Effector CD8-positive, alpha-beta T cell (primary cell): ENCODE measurements around the gene FCHO1.
"Not testable (repeated sequence)": the region's sequence is repeated elsewhere in the genome, so short reads cannot be mapped to it uniquely, and the experiment has no call there.

ENCODE experiments used
- DNase-seq: peaks from one replicate; lab custom pipeline; 2025; lab: John Stamatoyannopoulos, UW

The FCHO1 gene

GRCh38 chr19:17795495-17795856 is 44.2 kb downstream of the FCHO1 start:
- no peak for DNase-seq

DNA sequence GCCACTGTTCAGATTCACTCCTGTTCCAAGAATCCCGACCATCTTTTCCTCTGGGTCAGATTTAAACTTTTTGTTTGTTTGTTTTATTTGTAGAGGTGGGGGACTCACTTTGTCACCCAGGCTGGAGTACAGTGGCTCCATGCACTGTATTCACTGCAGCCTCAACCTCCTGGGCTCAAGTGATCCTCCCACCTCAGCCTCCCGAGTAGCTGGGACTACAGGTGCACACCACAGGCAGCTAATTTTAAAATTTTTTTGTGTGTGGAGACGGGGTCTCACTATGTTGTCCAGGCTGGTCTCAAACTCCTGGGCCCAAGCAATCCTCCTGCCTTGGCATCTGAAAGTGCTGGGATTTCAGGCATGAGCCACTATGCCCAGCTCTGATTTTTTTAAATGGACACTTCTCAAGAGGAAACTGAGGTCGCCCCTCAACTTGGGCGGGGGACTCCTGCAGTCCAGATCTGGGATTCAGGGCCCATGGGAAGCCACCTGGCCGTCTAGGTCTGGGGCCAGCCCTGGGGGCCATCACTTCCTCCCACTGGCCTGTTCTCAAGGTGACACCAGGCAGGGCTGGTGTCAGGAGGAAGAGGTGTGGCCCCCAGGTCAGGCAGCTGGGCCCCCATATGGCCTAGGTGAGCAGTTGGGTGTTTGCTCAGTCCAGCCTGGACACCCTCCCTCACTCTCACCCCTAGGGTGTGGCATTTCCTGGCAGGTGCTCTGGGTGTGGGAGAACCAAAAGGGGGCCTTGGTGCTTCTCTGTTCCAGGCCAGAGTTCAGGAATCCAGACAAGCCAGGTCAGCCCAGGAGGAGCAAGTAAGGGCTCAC is 44.9 kb downstream of the FCHO1 start:
- DNase-seq, result no peak

DNA sequence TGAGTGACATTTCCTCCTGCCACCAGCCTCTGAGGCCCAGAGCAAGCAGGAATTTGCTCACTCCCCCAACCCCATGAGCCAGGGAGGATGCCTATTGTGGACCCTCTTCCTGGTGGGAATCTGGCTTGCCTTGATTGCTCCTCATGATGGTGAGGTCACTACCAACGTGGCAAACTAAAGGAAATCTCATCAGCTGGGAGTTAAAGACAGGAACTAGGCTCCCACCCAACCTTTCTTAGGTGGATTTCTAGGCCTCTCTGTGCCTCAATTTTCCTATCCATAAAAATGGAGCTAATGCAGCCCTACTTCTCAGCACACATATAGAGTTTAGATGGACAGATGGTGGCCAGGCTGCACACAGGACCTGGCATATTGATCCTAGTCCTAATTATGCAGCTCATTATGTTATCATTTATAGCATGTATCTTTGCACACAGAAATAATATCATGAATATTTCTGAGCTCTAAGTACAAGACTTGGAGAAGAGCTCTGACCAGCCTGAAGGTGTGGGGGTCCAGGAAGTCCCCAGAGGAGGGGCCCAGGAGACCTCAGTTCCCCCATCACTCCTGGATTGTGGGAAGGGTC is 45.7 kb downstream of the FCHO1 start:
- DNase-seq, result no peak

DNA sequence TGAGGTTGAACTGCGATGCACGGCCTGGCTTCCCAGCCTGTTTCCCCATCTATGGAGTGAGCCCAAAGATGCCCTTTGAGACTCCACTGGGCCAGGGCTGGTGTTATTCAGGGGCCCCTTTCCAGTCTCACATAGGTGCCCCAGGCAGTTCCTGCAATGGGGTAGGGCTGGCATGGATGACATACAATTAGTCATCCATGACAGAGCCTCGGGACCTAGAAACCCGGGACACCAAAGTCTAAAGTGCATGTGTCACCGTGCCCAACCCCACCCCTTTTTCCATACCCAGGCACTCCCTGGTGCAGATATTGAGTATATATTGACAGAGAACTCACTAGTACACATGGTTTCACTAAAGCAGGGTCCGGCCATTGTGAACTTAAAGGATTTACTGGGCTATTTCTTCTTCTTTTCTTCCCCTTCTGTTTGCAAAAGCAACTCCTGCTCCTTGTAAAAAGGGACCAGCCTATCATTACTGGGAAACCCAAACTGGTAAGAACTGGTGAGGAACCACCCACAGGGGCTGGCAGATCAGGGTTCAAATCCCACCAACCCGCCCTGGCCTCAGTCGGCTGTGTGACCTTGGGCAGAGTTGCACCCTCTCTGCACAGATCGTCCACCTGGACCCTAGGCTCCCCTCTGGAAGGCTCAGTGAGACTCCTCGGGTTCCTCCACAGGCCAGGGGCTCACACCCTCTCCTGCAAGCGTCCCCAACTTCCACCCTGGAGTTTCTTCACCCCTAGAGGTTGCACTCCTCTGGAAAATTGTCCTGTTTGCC is 46.3 kb downstream of the FCHO1 start:
- no peak for DNase-seq

DNA sequence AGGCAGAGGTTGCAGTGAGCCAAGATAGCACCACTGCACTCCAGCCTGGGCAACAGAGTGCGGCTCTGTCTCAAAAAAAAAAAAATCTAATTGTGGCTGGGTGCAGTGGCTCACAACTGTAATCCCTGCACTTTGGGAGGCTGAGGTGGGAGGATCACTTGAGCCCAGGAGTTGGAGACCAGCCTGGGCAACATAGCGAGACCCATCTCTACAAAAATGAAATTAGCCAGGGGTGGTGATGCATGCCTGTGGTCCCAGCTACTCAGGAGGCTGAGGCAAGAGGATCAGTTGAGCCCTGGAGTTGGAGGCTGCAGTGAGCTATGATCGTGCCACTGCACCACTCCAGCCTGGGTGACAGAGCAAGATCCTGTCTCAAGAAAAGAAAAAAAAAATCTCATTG is 47.3 kb downstream of the FCHO1 start:
- DNase-seq, result not testable (repeated sequence)

DNA sequence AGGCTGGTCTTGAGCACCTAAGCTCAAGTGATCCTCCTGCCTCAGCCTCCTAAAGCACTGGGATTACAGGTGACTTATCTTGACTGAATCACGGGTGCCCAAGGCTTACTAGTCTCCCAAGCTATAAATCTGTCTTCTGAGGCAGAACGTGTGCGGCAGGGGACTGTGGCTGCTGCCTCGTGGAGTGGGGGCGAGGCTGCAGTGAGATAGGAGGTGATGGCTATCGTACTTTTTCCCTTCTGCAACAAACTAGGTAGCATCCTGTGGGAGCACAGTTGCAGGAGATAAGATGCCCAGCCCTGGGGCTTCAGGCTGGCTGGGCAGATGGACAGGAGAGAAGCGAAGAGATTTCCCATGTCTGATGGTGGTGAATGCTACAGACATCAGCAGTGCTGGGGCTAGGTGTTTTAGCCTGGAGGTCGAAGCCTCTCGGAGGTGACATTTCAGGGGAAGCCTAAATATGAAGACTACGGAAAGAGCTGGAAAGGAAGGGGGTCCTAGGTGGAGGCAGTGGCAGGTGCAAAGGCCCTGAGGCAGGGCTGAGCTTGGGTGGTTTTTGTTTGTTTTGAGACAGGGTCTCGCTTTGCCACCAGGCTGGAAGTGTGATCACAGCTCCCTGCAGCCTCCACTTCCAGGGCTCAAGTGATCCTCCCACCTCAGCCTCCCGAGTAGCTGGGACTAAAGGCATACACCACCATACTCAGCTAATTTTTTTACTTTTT is 51.0 kb downstream of the FCHO1 start:
- no peak for DNase-seq

- DNase-seq, result no peak
These were observed 52.1 kb downstream of the FCHO1 start for GRCh38 chr19:17803264-17803896.

GRCh38 chr19:17805427-17805826 is 54.1 kb downstream of the FCHO1 start:
- DNase-seq, result no peak

GRCh38 chr19:17806945-17807344 is 55.7 kb downstream of the FCHO1 start:
- no peak for DNase-seq

- no peak for DNase-seq
These were observed 56.5 kb downstream of the FCHO1 start for GRCh38 chr19:17807731-17808316.

DNA sequence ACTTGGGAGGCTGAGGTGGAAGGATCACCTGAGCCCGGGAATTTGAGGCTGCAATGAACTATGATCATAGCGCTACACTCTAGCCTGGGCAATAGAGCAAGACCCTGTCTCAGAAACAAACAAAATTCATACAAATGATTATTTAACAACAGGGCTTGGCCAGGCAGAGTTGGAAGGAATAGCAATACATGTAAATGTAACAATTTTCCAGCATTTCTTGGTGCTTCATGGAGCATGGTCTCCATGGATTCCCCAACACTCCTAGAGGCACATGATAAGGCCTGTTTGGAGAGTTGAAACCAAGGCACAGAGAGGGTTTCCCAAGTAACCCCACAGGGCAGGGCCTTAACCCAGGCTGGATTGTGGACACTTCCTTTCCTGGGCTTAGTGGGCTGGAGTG is 59.8 kb downstream of the FCHO1 start:
- no peak for DNase-seq

- DNase-seq, result no peak
These were observed 60.4 kb downstream of the FCHO1 start for GRCh38 chr19:17811681-17812080.

DNA sequence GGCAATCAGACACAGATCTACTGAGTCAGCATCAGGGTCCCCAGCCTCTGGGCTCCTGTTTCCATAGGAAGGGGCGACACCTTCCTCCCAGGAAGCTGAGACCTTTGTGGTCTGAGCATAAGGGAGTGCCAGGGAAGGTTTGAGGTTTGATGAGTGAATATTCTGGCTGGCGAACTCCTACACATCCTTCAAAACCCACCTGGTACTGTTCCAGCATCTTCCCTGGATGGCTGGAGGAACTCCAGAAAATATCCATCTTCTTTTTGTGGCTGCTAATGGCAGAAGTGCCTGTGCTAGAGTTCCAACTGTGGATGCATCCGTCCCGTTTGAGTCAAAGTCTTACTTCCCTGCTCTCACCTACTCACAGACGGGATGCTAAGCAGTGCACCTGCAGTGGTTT is 60.8 kb downstream of the FCHO1 start:
- DNase-seq, result no peak

- no peak for DNase-seq
These were observed 66.5 kb downstream of the FCHO1 start for GRCh38 chr19:17817668-17818363.

- DNase-seq, result no peak
These were observed 69.9 kb downstream of the FCHO1 start, which contains the start of gene INSL3 for GRCh38 chr19:17821190-17821589. Gene INSL3 (minus strand): TSS chr19:17821519. CDS start chr19:17821506, 13 bp downstream.

DNA sequence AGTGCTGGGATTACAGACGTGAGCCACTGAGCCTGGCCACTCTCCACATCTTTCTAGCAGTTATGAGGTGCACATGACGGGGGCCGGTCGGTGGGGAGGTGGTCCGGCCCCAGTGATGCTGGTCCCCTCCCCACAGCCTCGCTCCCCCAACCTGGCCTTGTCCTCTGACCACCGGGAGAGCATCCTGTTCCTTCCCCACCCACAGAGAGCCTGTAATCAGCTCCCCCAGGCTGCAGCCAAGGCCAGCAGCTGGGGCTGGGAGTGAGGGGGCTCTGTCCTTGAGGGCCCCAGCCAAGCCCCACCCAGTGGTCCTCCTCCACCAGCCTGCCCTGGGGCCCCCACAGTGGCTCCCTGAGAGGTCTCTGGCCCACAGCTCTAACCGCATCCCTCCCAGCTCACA is 73.1 kb downstream of the FCHO1 start:
- DNase-seq, result no peak

GRCh38 chr19:17826508-17827056 is 75.3 kb downstream of the FCHO1 start:
- DNase-seq, result no peak

DNA sequence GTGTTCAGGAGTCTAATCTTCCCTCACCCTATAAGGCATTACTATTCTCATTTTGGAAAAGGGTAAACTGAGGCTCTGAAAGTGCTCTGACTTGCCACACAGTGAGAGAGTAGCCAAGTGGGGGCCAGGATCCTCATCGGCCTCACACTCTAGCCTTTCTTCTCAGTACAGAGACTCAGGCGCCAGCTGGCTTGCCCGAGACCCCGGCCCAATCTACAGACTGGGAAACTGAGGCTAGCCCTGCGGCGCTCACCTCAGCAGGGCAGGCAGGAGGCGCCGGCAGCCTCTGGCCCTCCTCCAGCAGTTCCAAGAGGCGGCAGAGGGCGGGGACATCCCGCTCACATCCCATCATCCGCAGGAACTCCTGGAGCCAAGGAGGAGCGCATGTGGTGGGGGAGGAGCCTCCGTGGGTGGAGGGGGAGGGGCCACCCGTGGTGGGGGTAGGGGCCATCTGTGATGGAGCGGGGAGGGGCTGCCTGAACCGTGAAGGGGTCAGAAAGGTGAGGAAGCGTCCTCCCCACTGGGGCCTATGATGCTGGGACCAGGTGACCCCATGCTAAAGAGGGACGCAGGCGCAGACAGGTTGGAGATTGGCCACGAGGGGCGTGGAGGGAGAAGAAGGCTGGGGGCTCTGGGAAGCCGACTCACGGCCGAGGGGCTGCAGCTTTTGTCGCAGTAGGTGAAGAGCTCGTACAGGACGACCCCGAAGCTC is 78.7 kb downstream of the FCHO1 start:
- DNase-seq, result no peak

DNA sequence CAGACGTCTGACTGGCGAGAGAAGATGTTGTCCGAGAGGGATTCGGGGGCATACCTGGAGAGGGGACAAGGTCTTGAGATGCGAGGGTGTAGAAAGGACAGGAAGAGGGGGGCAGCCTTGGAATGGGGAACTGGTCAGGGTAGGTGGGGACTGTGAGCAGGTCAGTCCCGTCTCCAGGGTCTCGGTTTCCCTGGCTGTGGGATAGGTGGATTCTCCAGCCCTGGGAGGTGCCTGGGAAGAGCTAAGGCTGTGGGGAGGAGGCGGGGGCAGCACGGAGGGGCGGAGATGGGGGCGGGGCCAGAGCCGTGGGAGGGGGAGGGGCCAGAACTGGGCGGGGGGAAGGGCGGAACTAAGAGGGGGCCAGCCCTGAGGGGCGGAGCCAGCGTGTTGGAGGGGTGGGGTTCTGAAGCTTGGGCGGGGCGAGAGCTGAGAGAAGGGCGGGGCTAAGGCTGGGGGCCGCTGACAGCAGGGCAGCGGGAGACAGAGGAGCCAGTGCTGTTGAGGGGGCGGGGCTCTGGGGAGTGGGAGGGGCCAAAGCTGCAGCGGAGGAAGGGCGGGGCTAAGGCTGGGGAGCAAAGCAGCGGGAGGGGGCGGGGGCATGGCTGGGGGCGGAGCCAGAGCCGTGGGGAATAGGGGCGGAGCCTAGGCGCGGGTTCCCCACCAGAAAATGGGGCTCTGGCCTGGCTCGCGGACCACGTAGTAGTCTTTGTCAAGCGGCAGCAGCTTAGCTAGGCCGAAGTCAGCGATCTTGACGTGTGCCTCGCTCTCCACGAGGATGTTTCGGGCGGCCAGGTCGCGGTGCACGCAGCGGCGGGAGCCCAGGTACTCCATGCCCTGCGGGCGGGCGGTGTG is 79.5 kb downstream of the FCHO1 start:
- DNase-seq, result peak; percentile 28
